K562 (cell line): Measurements from ENCODE around the gene CCDC9. TPM values are rescaled to one million over a fixed set of nuclear protein-coding genes. Genes with fewer than 3 reads are reported as not detected.
A peak's percentile ranks its signal among the peaks of the same experiment; 100 is the strongest.

Experiments
- ARID1B ChIP-seq: fragments of 450-650 bp; IDR thresholded peaks from 2 replicates; pipeline ENCODE4 v1.6.1; 2016; ENCODE audit warnings: antibody characterized with exemption, mild to moderate bottlenecking, inconsistent platforms
- E2F8 ChIP-seq: fragments of 450-650 bp; IDR thresholded peaks from 2 replicates; pipeline ENCODE4 v1.7.1; 2018; ENCODE audit warnings: mild to moderate bottlenecking, low read depth; ENCODE audit not compliant: partially characterized antibody
- FIP1L1 ChIP-seq: fragments of 200-400 bp; formaldehyde crosslinking; IDR thresholded peaks from 2 replicates; pipeline ENCODE4 v1.6.1; 2018; ENCODE audit warnings: mild to moderate bottlenecking, low read depth, low read length; ENCODE audit not compliant: poor library complexity, severe bottlenecking
- FOXJ3 ChIP-seq: sonication (generic); formaldehyde crosslinking; IDR thresholded peaks from 2 replicates; pipeline ENCODE4 v1.4.0; 2020; ENCODE audit warnings: mild to moderate bottlenecking, missing genetic modification reagents
- KDM5B ChIP-seq: fragments of 200-600 bp; sonication (generic); IDR thresholded peaks from 2 replicates; pipeline ENCODE4 v1.6.1; 2012; ENCODE audit warnings: low read depth, mild to moderate bottlenecking, moderate library complexity, low read length, control low read depth, inconsistent platforms; ENCODE audit not compliant: insufficient replicate concordance
- NBN ChIP-seq: fragments of 450-650 bp; IDR thresholded peaks from 2 replicates; pipeline ENCODE4 v1.6.1; 2016; ENCODE audit warnings: low read depth, mild to moderate bottlenecking
- POLR2AphosphoS2 ChIP-seq: IDR thresholded peaks from 2 replicates; pipeline ENCODE4 v1.6.1; 2012; ENCODE audit warnings: low read length, improper control_type of control experiment
- POLR3G ChIP-seq: IDR thresholded peaks from 2 replicates; pipeline ENCODE4 v1.6.1; 2011; ENCODE audit not compliant: insufficient read length, insufficient replicate concordance; ENCODE audit errors: extremely low read depth
- PRMT5 ChIP-seq: sonication (generic); formaldehyde crosslinking; IDR thresholded peaks from 2 replicates; pipeline ENCODE4 v1.5.0; 2020; ENCODE audit warnings: missing genetic modification reagents
- RREB1 ChIP-seq: fragments of 250-450 bp; sonication (Bioruptor Pico); IDR thresholded peaks from 2 replicates; pipeline ENCODE4 v1.4.0; 2020
- SRSF7 ChIP-seq: fragments of 200-400 bp; formaldehyde crosslinking; optimal IDR thresholded peaks from 2 replicates; pipeline ENCODE3; 2017; ENCODE audit warnings: mild to moderate bottlenecking, low read depth, low read length
- STAT5A ChIP-seq: IDR thresholded peaks from 2 replicates; pipeline ENCODE4 v1.6.1; 2012; ENCODE audit warnings: low read length, inconsistent platforms, borderline replicate concordance
- ZNF197 ChIP-seq: fragments of 200-800 bp; sonication (Bioruptor generic); IDR thresholded peaks from 2 replicates; pipeline ENCODE4 v1.6.1; 2016; ENCODE audit warnings: low read depth, missing genetic modification characterization, missing compliant biosample characterization
- polyA plus RNA-seq, 8 experiments: library from polyadenylated mRNA; depleted of rRNA in 4 of 8; stranded (reverse) in 5 of 8; unstranded in 3 of 8; fragments of >200 nt; fragmentation: Nextera tagmentation in 2 of 8; fragmentation: Illumina TruSeq in 1 of 8; extraction: Ambion mirVana in 2 of 8; extraction: Trizol in 1 of 8; gene quantifications; 2 replicates each; pipeline versions ENCODE4 v1.2.1 to v1.2.3, GENCODE V29; 2011 to 2014; ENCODE audit warnings: inconsistent platforms in 1 of 8, missing spikeins in 1 of 8
- total RNA-seq, 7 experiments: library from RNA; depleted of rRNA in 6 of 7; stranded (reverse); fragments of >200 nt in 6 of 7; fragmentation: Illumina TruSeq in 2 of 7; extraction: Trizol in 2 of 7; gene quantifications; 2 replicates each; pipeline versions ENCODE4 v1.2.1 to v1.2.3, GENCODE V29; 2011 to 2021; ENCODE audit warnings: low replicate concordance in 1 of 7
- TF ChIP-seq, protein P1 (sequence below): fragments of 450-650 bp; IDR thresholded peaks from 2 replicates; pipeline ENCODE4 v1.6.1; 2016; ENCODE audit warnings: missing biosample characterization, missing genetic modification characterization
- TF ChIP-seq, protein P2 (sequence below): fragments of 450-650 bp; formaldehyde crosslinking; conservative IDR thresholded peaks from 2 replicates; pipeline ENCODE4 v1.4.0; 2022; ENCODE audit warnings: mild to moderate bottlenecking, missing genetic modification characterization

The CCDC9 gene
- total and polyA plus RNA-seq, 9 of the 15 experiments (the other 6 are each of a cell fraction or from before 2014, with no cell fraction given), result 0.23 to 38.6 (median 8.4) TPM

DNA sequence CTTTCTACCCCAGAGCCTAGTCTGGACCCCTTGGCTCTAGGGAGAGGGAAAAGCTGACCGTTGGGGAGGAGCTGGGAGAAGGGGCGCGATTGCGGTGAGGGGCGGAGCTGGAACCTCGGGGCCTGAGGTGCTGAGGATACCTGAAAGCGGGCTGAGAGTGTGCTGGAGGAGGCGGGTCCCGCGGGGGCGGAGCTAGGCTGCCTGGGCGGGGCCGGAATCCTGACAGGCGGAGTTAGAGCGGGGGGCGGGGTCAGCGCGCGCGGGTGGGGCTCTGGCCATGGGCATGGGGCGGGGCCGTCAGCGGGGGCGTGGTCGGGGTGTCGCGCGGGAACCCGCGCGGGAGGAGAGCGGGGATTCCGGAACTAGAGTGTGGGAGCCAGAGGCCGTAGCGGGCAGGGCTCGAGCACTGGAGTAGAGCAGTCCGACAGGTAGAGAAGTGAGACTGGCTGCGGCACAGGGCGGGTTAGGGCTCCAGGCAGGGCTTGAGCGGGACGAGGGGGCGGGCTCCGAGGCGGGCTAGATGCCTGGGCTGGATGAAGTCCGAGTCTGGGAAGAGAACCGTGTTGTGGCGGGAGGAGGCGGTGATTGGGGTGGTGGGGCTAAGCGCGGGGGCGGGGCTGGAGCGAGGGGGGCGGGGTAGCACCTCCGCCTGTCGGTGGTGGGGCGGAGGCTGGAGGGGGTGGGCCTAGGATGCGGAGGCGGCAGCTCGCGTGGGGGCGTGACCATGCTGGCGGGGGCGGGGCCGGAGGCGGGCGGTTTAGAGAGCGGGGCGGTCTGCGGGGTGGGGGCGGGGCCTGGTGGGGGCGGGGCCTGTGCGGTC is 18.0 kb downstream of the CCDC9 start, which contains the start of gene INAFM1 (continued):
- TF ChIP-seq E2F8, result peak; percentile 82
- peak; percentile 54 for TF ChIP-seq KDM5B
- no peak for TF ChIP-seq FIP1L1
- TF ChIP-seq RREB1 (CRISPR knock-in tag), result no peak
- TF ChIP-seq, protein P1, sequence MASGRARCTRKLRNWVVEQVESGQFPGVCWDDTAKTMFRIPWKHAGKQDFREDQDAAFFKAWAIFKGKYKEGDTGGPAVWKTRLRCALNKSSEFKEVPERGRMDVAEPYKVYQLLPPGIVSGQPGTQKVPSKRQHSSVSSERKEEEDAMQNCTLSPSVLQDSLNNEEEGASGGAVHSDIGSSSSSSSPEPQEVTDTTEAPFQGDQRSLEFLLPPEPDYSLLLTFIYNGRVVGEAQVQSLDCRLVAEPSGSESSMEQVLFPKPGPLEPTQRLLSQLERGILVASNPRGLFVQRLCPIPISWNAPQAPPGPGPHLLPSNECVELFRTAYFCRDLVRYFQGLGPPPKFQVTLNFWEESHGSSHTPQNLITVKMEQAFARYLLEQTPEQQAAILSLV, result no peak
- 0 out of 2 replicates have a peak, but pooled peaks have one; percentile 17 for TF ChIP-seq ARID1B
- no peak for TF ChIP-seq STAT5A
- peak; percentile 77; the same call in 1 of the 2 replicates for TF ChIP-seq POLR2AphosphoS2
- TF ChIP-seq FOXJ3 (CRISPR knock-in tag), result no peak
- TF ChIP-seq PRMT5 (CRISPR knock-in tag), result no peak
- TF ChIP-seq ZNF197 (CRISPR knock-in tag), result no peak
- no peak for TF ChIP-seq POLR3G
- TF ChIP-seq SRSF7, result no peak
- peak; percentile 27; the same call in 1 of the 2 replicates for TF ChIP-seq NBN
- TF ChIP-seq, protein P2, sequence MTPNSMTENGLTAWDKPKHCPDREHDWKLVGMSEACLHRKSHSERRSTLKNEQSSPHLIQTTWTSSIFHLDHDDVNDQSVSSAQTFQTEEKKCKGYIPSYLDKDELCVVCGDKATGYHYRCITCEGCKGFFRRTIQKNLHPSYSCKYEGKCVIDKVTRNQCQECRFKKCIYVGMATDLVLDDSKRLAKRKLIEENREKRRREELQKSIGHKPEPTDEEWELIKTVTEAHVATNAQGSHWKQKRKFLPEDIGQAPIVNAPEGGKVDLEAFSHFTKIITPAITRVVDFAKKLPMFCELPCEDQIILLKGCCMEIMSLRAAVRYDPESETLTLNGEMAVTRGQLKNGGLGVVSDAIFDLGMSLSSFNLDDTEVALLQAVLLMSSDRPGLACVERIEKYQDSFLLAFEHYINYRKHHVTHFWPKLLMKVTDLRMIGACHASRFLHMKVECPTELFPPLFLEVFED, result peak; percentile 89; the same call in 1 of the 2 replicates
